HCT116 (cell line): ENCODE results near the gene VPS37B. TPM values are rescaled to one million over a fixed set of nuclear protein-coding genes. Genes with fewer than 3 reads are reported as not detected.

Experiments used
- ATAC-seq: fragments of 200-7000 bp; cut with Tn5 transposase; 2 replicates; pipeline ENCODE4 v1.9.1; 2020; ENCODE audit warnings: mild to moderate bottlenecking, moderate library complexity
- BruUV-seq: library from RNA; stranded (reverse); fragments of 400-500 nt; replicated peaks from 2 replicates; lab custom pipeline; 2021; lab: Mats Ljungman, UMichigan
- CTCF ChIA-PET: fragments of 300-600 bp; sonication (Branson Sonifier 250); formaldehyde crosslinking; loops from one replicate; lab custom pipeline; 2021; ENCODE audit warnings: antibody characterized with exemption; lab: Charles Lee
- POLR2A ChIA-PET: fragments of 300-600, 350-600 bp; sonication (Branson Sonifier 250); formaldehyde crosslinking; loops from one replicate; lab custom pipeline; 2021; ENCODE audit warnings: antibody characterized with exemption; lab: Charles Lee
- RAD21 ChIA-PET, 2 experiments: fragments of 300-600 bp; sonication (Branson Sonifier 250); formaldehyde crosslinking; loops; one replicate each; lab custom pipeline; 2023; ENCODE audit warnings: low total read pairs in 2 of 2; ENCODE audit not compliant: uncharacterized antibody in 2 of 2, unreplicated experiment in 2 of 2, low non-redundant PET in 1 of 2; lab: Charles Lee
- DNase-seq: peaks from one replicate; pipeline ENCODE4 v3.0.0-alpha.2; 2010; ENCODE audit warnings: low read depth, low spot score
- H2AFZ ChIP-seq: fragments of 200-600 bp; shearing (Covaris generic), sonication (generic); 2 replicates; pipeline ENCODE4 v1.6.1; 2017; ENCODE audit warnings: low read depth, mixed run types, mixed read lengths, antibody characterized with exemption, low read length; ENCODE audit not compliant: poor library complexity, severe bottlenecking
- H3K27ac ChIP-seq: 2 replicates; pipeline ENCODE4 v1.5.1; 2012; ENCODE audit warnings: low read depth, low read length
- H3K27me3 ChIP-seq: fragments of 200-600 bp; sonication (generic); 2 replicates; pipeline ENCODE4 v1.6.1; 2016; ENCODE audit warnings: mixed run types, low read length, mixed read lengths; ENCODE audit not compliant: insufficient read depth
- H3K36me3 ChIP-seq, 2 experiments: fragments of 200-500 bp in 1 of 2; fragments of 200-600 bp in 1 of 2; sonication (Bioruptor generic) in 1 of 2; sonication (generic) in 1 of 2; 2 replicates each; pipeline versions ENCODE4 v1.5.1 to v1.6.1; 2014 to 2016; ENCODE audit warnings: low read length in 2 of 2, inconsistent platforms in 1 of 2, mixed read lengths in 1 of 2, mixed run types in 1 of 2; ENCODE audit not compliant: insufficient read depth in 2 of 2, control insufficient read depth in 1 of 2
- H3K4me1 ChIP-seq, 2 experiments: fragments of 200-600 bp in 1 of 2; sonication (generic) in 1 of 2; 2 replicates each; pipeline versions ENCODE4 v1.5.1 to v1.6.1; 2012 to 2017; ENCODE audit warnings: low read length in 2 of 2, inconsistent platforms in 1 of 2, mild to moderate bottlenecking in 1 of 2, mixed read lengths in 1 of 2, mixed run types in 1 of 2, moderate library complexity in 1 of 2; ENCODE audit not compliant: insufficient read depth in 2 of 2, control insufficient read depth in 1 of 2
- H3K4me2 ChIP-seq: fragments of 200-600 bp; sonication (generic); 2 replicates; pipeline ENCODE4 v1.6.1; 2017; ENCODE audit warnings: mixed run types, low read length, mixed read lengths
- H3K4me3 ChIP-seq, 2 experiments: fragments of 200-600 bp in 1 of 2; sonication (generic) in 1 of 2; replicated peaks in 1 of 2; 2 replicates each; pipeline ENCODE4 v1.5.1; 2011 to 2016; ENCODE audit warnings: low read length in 2 of 2, control low read depth in 1 of 2, low read depth in 1 of 2, mild to moderate bottlenecking in 1 of 2, mixed read lengths in 1 of 2, mixed run types in 1 of 2
- H3K79me2 ChIP-seq: fragments of 200-600 bp; sonication (generic); 2 replicates; pipeline ENCODE4 v1.6.1; 2017; ENCODE audit warnings: mild to moderate bottlenecking, mixed run types, low read length, moderate library complexity, mixed read lengths; ENCODE audit not compliant: insufficient read depth
- H3K9ac ChIP-seq: fragments of 200-600 bp; sonication (generic); 2 replicates; pipeline ENCODE4 v1.6.1; 2016; ENCODE audit warnings: low read length, mixed read lengths
- H3K9me2 ChIP-seq: fragments of 200-600 bp; sonication (generic), shearing (Covaris generic); 2 replicates; pipeline ENCODE4 v1.6.1; 2017; ENCODE audit warnings: mixed run types, mild to moderate bottlenecking, moderate library complexity; ENCODE audit not compliant: insufficient read depth
- H3K9me3 ChIP-seq, 2 experiments: fragments of 200-500 bp in 1 of 2; fragments of 200-600 bp in 1 of 2; sonication (Bioruptor generic) in 1 of 2; sonication (generic) in 1 of 2; 2 replicates each; pipeline ENCODE4 v1.6.1; 2014 to 2017; ENCODE audit warnings: low read length in 2 of 2, mixed read lengths in 2 of 2, inconsistent platforms in 1 of 2, low read depth in 1 of 2, mild to moderate bottlenecking in 1 of 2, mixed run types in 1 of 2, moderate library complexity in 1 of 2; ENCODE audit not compliant: control insufficient read depth in 1 of 2, insufficient read depth in 1 of 2
- H4K20me1 ChIP-seq: fragments of 200-600 bp; sonication (generic), shearing (Covaris generic); 2 replicates; pipeline ENCODE4 v1.6.1; 2017; ENCODE audit warnings: mixed run types, mild to moderate bottlenecking, moderate library complexity; ENCODE audit not compliant: insufficient read depth
- CBX3 ChIP-seq: IDR thresholded peaks from 2 replicates; pipeline ENCODE4 v1.6.1; 2012; ENCODE audit warnings: low read depth
- CEBPB ChIP-seq: IDR thresholded peaks from 2 replicates; pipeline ENCODE4 v1.6.1; 2012; ENCODE audit warnings: low read depth
- EGR1 ChIP-seq: IDR thresholded peaks from 2 replicates; pipeline ENCODE4 v1.6.1; 2012; ENCODE audit warnings: low read depth
- ELF1 ChIP-seq: IDR thresholded peaks from 2 replicates; pipeline ENCODE4 v1.6.1; 2012; ENCODE audit warnings: low read depth, borderline replicate concordance
- EZH2 ChIP-seq: fragments of 200-600 bp; sonication (generic); IDR thresholded peaks from 2 replicates; pipeline ENCODE4 v1.6.1; 2017; ENCODE audit warnings: antibody characterized with exemption, mixed run types
- EZH2phosphoT487 ChIP-seq: fragments of 200-600 bp; IDR thresholded peaks from 2 replicates; pipeline ENCODE4 v1.6.1; 2018; ENCODE audit warnings: antibody characterized with exemption, borderline replicate concordance
- MAX ChIP-seq: IDR thresholded peaks from 2 replicates; pipeline ENCODE4 v1.6.1; 2012
- POLR2A ChIP-seq: IDR thresholded peaks from 2 replicates; pipeline ENCODE4 v1.7.0; 2011; ENCODE audit warnings: borderline replicate concordance; ENCODE audit not compliant: insufficient read depth, insufficient read length; ENCODE audit errors: extremely low read depth
- POLR2AphosphoS5 ChIP-seq: IDR thresholded peaks from 2 replicates; pipeline ENCODE4 v1.6.1; 2011; ENCODE audit warnings: mild to moderate bottlenecking, low read depth, low read length, moderate library complexity
- RAD21 ChIP-seq: IDR thresholded peaks from 2 replicates; pipeline ENCODE4 v1.6.1; 2012; ENCODE audit warnings: low read depth, mild to moderate bottlenecking
- REST ChIP-seq: IDR thresholded peaks from 2 replicates; pipeline ENCODE4 v1.6.1; 2012; ENCODE audit warnings: low read depth
- SIN3A ChIP-seq: IDR thresholded peaks from 2 replicates; pipeline ENCODE4 v1.6.1; 2012; ENCODE audit warnings: low read depth
- SP1 ChIP-seq: IDR thresholded peaks from 2 replicates; pipeline ENCODE4 v1.6.1; 2012; ENCODE audit warnings: low read depth
- SRF ChIP-seq: IDR thresholded peaks from 2 replicates; pipeline ENCODE4 v1.6.1; 2012; ENCODE audit warnings: low read depth
- TCF7L2 ChIP-seq: IDR thresholded peaks from 2 replicates; pipeline ENCODE4 v1.7.0; 2011; ENCODE audit warnings: borderline replicate concordance, inconsistent platforms; ENCODE audit not compliant: insufficient read depth, insufficient read length; ENCODE audit errors: extremely low read depth
- YY1 ChIP-seq: IDR thresholded peaks from 2 replicates; pipeline ENCODE4 v1.6.1; 2011; ENCODE audit warnings: low read length, low read depth, moderate library complexity, mild to moderate bottlenecking; ENCODE audit not compliant: insufficient replicate concordance; ENCODE audit errors: extremely low read depth
- ZNF274 ChIP-seq: fragments of 200-500 bp; sonication (Bioruptor generic); IDR thresholded peaks from 2 replicates; pipeline ENCODE4 v1.6.1; 2014; ENCODE audit warnings: mild to moderate bottlenecking, low read depth, low read length, inconsistent platforms
- intact Hi-C: fragments of 100-400 bp; cut with micrococcal nuclease; formaldehyde crosslinking; loops from 2 replicates; pipeline ENCODE4 v1.10.0; 2022
- total RNA-seq: library from RNA; stranded (reverse); gene quantifications from one replicate; pipeline ENCODE4 v1.2.1, GENCODE V29; 2021; ENCODE audit not compliant: unreplicated experiment

The VPS37B gene
- total RNA-seq, 1 experiment from 2014 or later = 55.0 TPM

DNA sequence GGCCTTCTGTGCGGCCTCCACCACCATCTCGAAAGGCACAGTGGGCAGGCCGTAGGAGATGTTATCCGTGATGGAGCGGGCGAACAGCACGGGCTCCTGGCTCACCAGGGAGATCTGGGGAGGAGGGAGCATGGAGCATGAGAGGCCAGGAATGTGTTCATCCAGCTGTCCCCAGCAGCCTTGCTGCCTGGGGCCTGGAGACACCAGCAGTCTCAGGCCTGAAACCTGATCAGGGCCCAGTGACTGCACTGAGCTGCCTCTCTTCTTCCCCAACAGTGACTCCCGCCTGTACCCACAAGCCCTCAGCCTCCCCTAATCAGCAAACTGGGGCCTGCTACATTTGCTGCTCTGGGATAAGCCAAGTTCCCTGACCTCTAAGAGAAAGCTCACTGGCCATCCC lies 39.4 kb upstream of the VPS37B start:
- no peaks in the 10 kb centered on the region for H3K36me3 ChIP-seq
- no peak overlapping the region for H3K27ac ChIP-seq
- ChIA-PET POLR2A (no interaction called here), CTCF (no interaction called here), RAD21 (no interaction called here)
- no peaks in the 10 kb centered on the region for H4K20me1 ChIP-seq
- H3K79me2 ChIP-seq = no peaks in the 10 kb centered on the region
- H3K4me2 ChIP-seq = no peak overlapping the region
- no peak for DNase-seq
- intact Hi-C loops = no loop called here
- no peak overlapping the region for H2AFZ ChIP-seq
- no peak for TF ChIP-seq MAX
- no peak for TF ChIP-seq SIN3A
- TF ChIP-seq POLR2AphosphoS5 = no peak
- no peak for TF ChIP-seq TCF7L2
- no peak for TF ChIP-seq POLR2A
- TF ChIP-seq RAD21 = no peak
- H3K4me3 ChIP-seq = no peak overlapping the region
- H3K27me3 ChIP-seq = no peaks in the 10 kb centered on the region
- ATAC-seq = peak; percentile 25; the same call in 1 of the 2 replicates
- H3K9me3 ChIP-seq = no peaks in the 10 kb centered on the region
- H3K9ac ChIP-seq = no peak overlapping the region
- H3K4me1 ChIP-seq = peaks cover 2 to 7% of the 10 kb centered on the region in 2 experiments; a peak in 3 of 4 replicates
- H3K9me2 ChIP-seq = no peaks in the 10 kb centered on the region
- BruUV-seq = no TSS peak

GRCh38 chr12:122934722-122935121 lies 38.8 kb upstream of the VPS37B start:
- Histone ChIP-seq H3K9me3 (no peaks in the 10 kb centered on the region), H3K4me1 (peaks cover 0 to 6% of the 10 kb centered on the region in 2 experiments; a peak in 2 of 4 replicates), H4K20me1 (no peaks in the 10 kb centered on the region), H3K4me2 (no peak overlapping the region), H3K9me2 (no peaks in the 10 kb centered on the region), H2AFZ (no peak overlapping the region), H3K9ac (no peak overlapping the region), H3K79me2 (no peaks in the 10 kb centered on the region), H3K4me3 (no peak overlapping the region), H3K27me3 (no peaks in the 10 kb centered on the region), H3K36me3 (no peaks in the 10 kb centered on the region), H3K27ac (no peak overlapping the region)
- ChIA-PET CTCF (no interaction called here), POLR2A (no interaction called here), RAD21 (no interaction called here)
- ATAC-seq (no peak), DNase-seq (no peak)
- intact Hi-C loops = no loop called here
- BruUV-seq = no TSS peak
- TF ChIP-seq SIN3A (no peak), CEBPB (no peak), EZH2phosphoT487 (no peak), CBX3 (no peak), POLR2A (no peak), ZNF274 (no peak), POLR2AphosphoS5 (no peak), YY1 (no peak), REST (no peak), EZH2 (no peak), EGR1 (no peak), SRF (no peak), TCF7L2 (no peak), SP1 (no peak), ELF1 (no peak)
